Tibial nerve (tissue), 3 donors: ENCODE results near the gene C1QTNF6.

Experiments
- POLR2A ChIP-seq, 2 donors: fragments of 450-650 bp; IDR thresholded peaks; one replicate each; pipeline ENCODE4 v1.6.1; 2017; ENCODE audit warnings: antibody characterized with exemption in 2 of 2, mild to moderate bottlenecking in 2 of 2, moderate library complexity in 2 of 2
- TF ChIP-seq, protein P1 (sequence below), 5 experiments: fragments of 200-600 bp in 3 of 5; fragments of 450-650 bp in 2 of 5; sonication (generic) in 3 of 5; IDR thresholded peaks; one replicate each; pipeline ENCODE4 v1.5.1; 2016 to 2019; ENCODE audit warnings: antibody characterized with exemption in 5 of 5, mild to moderate bottlenecking in 3 of 5, moderate library complexity in 2 of 5

DNA sequence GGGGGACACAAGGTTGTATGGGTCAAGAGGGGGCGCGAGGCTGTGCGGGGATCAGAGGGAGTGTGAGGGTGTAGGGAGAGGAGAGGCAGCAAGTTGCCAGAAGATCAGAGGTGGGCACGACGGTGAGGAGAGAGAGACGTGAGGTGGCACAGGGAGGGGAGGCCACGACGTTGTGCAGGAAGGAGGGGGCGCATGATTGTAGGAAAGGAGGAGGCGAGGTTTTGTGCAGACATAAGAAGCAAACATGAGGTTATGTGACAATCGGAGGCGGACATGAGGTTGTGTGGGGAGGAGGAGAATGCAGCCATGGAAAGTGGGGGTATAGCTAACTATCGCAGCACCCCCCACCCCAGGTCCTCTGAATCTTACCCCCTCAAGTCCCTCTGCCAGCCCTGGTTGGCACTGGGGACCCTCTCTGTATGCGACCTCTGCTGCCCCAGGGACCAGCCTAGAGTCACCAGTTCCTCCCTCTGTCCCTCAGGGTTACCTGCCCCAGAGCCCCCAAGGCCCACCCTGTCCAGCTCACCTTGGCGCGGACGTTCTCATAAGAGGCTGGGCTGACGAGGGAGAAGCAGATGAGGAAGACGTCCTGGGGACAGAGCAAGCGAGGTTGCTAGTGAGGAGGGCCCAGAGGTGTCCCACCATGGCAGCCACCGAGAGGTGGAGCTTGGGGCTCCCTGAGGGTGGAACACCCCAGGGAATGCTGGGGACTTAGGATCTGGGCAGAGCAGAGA is 43.5 kb upstream of the C1QTNF6 start:
- TF ChIP-seq, protein P1, sequence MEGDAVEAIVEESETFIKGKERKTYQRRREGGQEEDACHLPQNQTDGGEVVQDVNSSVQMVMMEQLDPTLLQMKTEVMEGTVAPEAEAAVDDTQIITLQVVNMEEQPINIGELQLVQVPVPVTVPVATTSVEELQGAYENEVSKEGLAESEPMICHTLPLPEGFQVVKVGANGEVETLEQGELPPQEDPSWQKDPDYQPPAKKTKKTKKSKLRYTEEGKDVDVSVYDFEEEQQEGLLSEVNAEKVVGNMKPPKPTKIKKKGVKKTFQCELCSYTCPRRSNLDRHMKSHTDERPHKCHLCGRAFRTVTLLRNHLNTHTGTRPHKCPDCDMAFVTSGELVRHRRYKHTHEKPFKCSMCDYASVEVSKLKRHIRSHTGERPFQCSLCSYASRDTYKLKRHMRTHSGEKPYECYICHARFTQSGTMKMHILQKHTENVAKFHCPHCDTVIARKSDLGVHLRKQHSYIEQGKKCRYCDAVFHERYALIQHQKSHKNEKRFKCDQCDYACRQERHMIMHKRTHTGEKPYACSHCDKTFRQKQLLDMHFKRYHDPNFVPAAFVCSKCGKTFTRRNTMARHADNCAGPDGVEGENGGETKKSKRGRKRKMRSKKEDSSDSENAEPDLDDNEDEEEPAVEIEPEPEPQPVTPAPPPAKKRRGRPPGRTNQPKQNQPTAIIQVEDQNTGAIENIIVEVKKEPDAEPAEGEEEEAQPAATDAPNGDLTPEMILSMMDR (IDR thresholded peaks at IDR 0.05) = no peak
- no peak for TF ChIP-seq POLR2A (IDR thresholded peaks at IDR 0.05)
